PFSK-1 (cell line): ENCODE data around the gene FAM161B.

Experiments used
- POLR2AphosphoS5 ChIP-seq: IDR thresholded peaks from 2 replicates; pipeline ENCODE4 v1.6.1; 2012; ENCODE audit warnings: low read depth, mild to moderate bottlenecking, control low read depth, low read length, moderate library complexity
- SIN3A ChIP-seq: IDR thresholded peaks from 2 replicates; pipeline ENCODE4 v1.6.1; 2012; ENCODE audit warnings: mild to moderate bottlenecking, low read length, moderate library complexity, borderline replicate concordance; ENCODE audit not compliant: insufficient read depth

DNA sequence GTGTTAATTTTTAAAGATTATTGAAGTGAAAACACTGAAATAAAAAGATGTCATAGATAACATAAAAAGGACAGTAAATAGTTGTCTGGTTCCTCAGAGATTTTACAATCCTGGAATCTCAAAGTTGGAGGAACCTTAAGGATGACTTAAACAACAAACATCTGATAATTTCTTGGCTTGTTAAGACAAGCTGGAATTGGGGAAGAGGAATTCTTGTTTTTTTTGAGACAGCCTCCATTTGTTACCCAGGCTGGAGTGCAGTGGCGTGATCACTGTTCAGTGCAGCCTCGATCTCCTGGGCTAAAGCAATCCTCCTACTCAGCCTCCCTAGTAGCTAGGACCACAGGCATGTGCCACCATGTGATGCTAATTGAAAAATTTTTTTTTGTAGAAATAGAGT lies 60.9 kb downstream of the FAM161B start:
- no peak for TF ChIP-seq POLR2AphosphoS5
- TF ChIP-seq SIN3A, result no peak
